Activated CD4-positive, alpha-beta T cell treated with anti-CD3 and anti-CD28 coated beads, Interleukin-2, amount 50 U/mL, for 48 hours (primary cell): ENCODE results near the gene ZNF527.
"Not testable (repeated sequence)": the region's sequence is repeated elsewhere in the genome, so short reads cannot be mapped to it uniquely, and the experiment has no call there.

Experiments used
- DNase-seq, 2 experiments: peaks; one replicate each; pipeline ENCODE4 v3.0.0-alpha.2; 2020

The ZNF527 gene

GRCh38 chr19:37370880-37371661 lies at the start of gene ZNF527:
Gene ZNF527 (plus strand): TSS chr19:37371099. CDS start chr19:37374199, 3,100 bp downstream.
- DNase-seq, result peak; percentile 94 to 97

- DNase-seq, result no peak
Measured at GRCh38 chr19:37329686-37330085, 41.2 kb upstream of the ZNF527 start.

GRCh38 chr19:37332839-37333238 lies 38.1 kb upstream of the ZNF527 start:
- DNase-seq, result no peak

- no peak for DNase-seq
Measured at GRCh38 chr19:37333457-37333856, 37.4 kb upstream of the ZNF527 start.

DNA sequence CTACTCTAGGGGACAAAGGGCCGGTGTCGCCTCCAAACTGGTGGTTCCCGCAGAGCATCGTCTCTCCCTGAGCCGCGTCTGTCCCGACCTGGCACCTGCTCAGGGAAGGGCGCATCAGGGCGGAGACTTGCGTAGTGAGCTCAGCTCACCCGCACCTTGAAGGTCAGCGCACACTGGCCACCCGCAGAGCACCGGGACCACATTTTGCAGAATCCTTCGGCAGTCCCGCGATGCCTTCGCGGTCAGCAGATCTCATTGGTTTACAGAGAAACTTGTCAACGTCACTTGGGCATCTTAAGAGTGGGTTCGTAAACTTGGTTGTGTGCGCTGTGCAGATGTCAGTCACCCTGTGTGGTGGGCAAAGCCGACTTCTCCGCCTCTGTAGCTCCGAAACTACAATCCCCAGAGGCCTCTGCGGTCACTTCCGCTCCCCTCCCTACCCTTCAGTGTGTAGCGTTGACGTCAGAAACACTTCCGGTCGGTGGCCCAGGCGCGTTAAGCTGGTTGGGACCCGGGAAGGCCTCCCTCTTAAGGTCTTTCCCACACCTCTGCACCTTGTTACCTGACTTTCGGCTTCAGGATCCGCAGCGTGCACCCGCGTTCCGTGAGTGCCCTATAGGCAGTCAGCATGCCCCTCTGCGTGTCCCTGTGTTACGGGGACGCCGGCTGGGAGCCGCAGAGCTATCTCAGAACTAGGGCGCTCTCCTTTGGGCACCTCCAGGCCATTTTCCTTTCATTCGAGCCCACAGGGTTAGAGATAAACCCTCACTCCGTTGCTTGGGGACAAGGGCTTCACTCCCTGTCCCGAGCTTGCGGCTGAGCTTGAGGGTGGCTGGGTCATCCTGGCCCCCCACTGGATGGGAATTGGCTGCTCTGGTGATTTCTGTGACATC lies 36.5 kb upstream of the ZNF527 start:
- DNase-seq, result peak; percentile 84 to 87

GRCh38 chr19:37342753-37343152 lies 28.1 kb upstream of the ZNF527 start:
- DNase-seq, result no peak

DNA sequence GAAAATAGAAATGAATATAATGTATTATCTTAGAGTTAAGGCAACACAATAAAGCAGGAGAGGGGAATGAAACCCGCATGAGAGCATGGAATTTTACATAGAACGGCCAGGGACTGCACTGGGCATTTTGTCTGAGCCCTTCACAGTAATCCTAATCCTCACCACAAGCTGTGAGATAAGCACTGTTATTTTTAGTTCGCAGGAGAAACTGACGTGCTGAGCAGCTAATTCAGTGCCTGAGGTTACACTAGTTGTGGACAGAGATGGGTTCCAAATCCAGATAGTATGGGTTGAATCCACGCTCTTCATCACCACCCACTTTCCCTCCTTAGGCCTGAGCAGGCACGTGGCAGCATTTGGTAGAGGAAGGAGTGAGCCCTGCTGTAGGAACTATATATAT lies 24.8 kb upstream of the ZNF527 start:
- no peak for DNase-seq

GRCh38 chr19:37348060-37348459 lies 22.8 kb upstream of the ZNF527 start:
- no peak for DNase-seq

DNA sequence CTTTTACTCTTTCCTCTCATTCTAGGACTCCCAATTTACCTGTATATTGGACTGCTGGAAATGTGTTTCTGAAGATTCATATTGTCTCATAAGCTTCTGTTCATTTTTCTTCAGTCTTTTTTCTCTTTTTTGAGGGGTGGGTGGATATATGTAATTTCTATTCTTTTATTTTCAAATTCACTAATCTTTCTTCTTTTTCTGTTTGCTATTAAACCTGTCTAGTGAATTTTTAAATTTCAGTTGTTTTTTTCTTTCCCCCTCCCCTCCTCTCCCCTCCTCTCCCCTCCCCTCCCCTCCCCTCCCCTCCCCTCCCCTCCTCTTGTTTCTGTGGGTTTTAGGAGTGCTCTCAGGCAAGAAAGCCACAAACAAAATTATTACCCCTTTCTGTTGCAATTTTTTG lies 16.9 kb upstream of the ZNF527 start:
- no peak for DNase-seq

DNA sequence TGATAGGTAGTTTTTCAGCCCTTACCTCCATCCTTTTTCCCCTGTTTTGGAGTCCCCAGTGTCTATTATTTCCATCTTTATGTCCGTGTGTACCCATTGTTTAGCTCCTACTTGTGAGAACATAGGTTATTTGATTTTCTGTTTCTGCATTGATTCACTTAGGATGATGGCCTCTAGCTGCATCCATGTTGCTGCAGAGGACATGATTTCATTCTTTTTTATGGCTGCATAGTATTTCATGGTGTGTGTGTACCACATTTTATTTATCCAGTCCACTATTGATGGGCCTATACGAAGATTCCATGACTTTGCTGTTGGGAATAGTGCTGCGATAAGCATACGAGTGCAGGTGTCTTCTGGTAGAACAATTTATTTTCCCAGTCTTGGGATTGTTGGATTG lies 15.0 kb upstream of the ZNF527 start:
- no peak for DNase-seq

DNA sequence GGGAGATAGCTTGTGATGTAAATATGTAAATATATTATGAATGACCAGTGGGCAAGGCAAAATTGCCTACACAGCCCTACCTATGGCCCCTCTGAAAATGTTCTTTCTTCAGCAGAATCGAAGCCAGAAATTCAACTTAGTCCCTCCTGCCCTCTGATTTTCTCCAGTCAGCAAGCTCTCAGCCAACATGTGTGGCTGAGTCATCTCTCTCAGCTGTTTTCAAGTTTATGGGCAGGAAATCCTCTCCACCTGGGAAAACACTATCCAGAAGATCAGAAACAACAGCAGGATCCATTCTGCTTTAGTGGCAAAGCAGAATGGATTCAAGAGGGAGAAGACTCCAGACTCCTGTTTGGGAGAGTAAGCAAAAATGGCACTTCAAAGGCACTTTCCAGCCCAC lies 8.9 kb upstream of the ZNF527 start:
- DNase-seq, result no peak

GRCh38 chr19:37362733-37363132 lies 8.2 kb upstream of the ZNF527 start:
- no peak for DNase-seq

DNA sequence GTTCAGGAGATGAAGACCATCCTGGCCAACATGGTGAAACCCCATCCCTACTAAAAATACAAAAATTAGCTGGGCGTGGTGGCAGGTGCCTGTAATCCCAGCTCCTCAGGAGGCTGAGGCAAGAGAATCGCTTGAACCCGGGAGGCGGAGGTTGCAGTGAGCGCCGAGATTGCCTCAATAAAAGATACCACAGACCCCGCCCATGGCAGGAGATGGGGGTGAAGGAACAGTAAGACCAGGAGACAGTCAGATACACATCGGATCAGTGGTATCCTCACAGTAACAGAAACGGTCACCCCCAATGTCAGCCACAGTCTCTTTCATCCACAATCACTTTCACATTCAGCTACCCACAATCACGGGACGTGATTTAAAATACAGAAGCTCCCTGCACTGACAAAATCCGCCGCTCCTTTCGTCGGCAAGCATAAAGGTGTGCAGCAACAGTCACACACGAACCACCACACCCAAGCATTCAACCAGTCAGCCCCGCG lies 466 bp upstream of the ZNF527 start:
- not testable (repeated sequence) for DNase-seq

DNA sequence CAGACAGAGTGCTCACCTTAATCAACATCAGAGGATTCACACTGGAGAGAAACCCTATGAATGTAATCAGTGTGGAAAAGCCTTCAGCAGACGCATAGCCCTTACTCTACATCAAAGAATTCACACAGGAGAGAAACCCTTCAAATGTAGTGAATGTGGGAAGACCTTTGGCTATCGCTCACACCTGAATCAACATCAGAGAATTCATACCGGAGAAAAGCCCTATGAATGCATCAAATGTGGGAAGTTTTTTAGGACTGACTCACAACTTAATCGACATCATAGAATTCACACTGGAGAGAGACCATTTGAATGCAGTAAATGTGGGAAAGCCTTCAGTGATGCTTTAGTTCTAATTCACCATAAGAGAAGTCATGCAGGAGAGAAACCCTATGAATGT lies 18.3 kb downstream of the ZNF527 start:
- no peak for DNase-seq

DNA sequence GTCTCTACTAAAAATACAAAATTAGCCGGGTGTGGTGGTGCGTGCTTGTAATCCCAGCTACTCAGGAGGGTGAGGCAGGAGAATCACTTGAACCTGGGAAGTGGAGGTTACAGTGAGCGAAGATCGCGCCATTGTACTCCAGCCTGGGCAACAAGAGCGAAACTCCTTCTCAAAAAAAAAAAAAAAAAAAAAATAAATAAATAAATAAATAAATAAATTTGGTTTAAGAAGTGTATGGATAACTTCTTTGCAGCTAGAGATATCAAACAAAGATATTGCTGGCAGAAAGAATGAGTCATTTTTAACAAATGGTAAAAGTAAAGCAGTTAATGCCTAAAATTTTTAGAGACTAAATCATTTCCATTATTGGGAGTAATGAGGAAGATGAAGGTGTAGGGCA lies 20.5 kb downstream of the ZNF527 start:
- DNase-seq, result not testable (repeated sequence)

- no peak for DNase-seq
Measured at GRCh38 chr19:37401078-37401477, 30.2 kb downstream of the ZNF527 start.

- no peak for DNase-seq
Measured at GRCh38 chr19:37403403-37403802, 32.5 kb downstream of the ZNF527 start.

GRCh38 chr19:37406140-37406846 lies 35.4 kb downstream of the ZNF527 start:
- DNase-seq, result not testable (repeated sequence)

GRCh38 chr19:37412700-37413099 lies 41.8 kb downstream of the ZNF527 start:
- DNase-seq, result no peak

DNA sequence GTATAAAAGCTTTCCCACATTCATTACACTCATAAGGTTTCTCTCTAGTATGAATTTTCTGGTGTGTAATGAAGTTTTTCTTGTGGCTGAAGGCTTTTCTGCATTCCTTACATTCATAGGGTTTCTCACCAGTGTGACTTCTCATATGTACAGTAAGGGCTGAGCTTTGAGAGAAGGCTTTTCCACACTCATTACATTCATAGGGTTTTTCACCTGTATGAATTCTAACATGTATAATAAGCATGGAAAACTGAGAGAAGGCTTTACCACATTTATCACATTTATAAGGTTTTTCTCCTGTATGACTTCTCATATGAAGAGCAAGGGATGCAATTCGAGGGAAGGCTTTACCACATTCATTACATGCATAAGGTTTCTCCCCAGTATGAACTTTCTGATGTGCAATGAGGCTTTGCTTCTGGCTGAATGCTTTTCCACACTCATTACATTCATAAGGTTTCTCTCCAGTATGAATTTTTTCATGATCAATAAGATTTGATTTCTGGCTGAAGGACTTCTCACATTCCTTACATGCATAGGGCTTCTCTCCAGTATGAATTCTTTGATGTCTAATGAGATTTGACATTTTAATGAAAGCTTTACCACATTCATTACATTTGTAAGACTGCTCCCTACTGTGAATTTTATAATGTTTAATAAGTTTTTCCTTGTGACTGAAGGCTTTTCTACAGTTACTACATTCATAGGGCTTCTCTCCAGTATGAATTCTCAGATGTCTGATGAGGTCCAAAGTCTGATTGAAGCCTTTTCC lies 42.6 kb downstream of the ZNF527 start:
- no peak for DNase-seq
